K562 (cell line): ENCODE results near the gene WDR54. TPM values are rescaled to one million over a fixed set of nuclear protein-coding genes. Genes with fewer than 3 reads are reported as not detected.

Experiments used
- AFF4 ChIP-seq: sonication (generic); formaldehyde crosslinking; IDR thresholded peaks from 2 replicates; pipeline ENCODE4 v1.8.0; 2023; ENCODE audit warnings: mild to moderate bottlenecking, missing genetic modification reagents
- CBFB ChIP-seq: sonication (generic); formaldehyde crosslinking; IDR thresholded peaks from 2 replicates; pipeline ENCODE4 v1.4.0; 2020; ENCODE audit warnings: mild to moderate bottlenecking, missing genetic modification reagents
- CREM ChIP-seq: IDR thresholded peaks from 2 replicates; pipeline ENCODE4 v1.6.1; 2014; ENCODE audit warnings: antibody characterized with exemption, low read depth
- CSDE1 ChIP-seq, 2 experiments: fragments of 450-650 bp; IDR thresholded peaks; 2 replicates each; pipeline ENCODE4 v1.6.1; 2016; ENCODE audit warnings: mild to moderate bottlenecking in 1 of 2
- CTCF ChIP-seq, 3 experiments: IDR thresholded peaks in 2 of 3; conservative IDR thresholded peaks in 1 of 3; 2 replicates each; pipeline ENCODE4 v1.5.1; 2011 to 2012; ENCODE audit warnings: low read length in 3 of 3, mild to moderate bottlenecking in 3 of 3, control low read depth in 2 of 3, improper control_type of control experiment in 1 of 3, inconsistent platforms in 1 of 3, low read depth in 1 of 3, mixed read lengths in 1 of 3, moderate library complexity in 1 of 3; ENCODE audit not compliant: insufficient read depth in 2 of 3
- FUS ChIP-seq: fragments of 200-400 bp; formaldehyde crosslinking; optimal IDR thresholded peaks from 2 replicates; pipeline ENCODE3; 2017; ENCODE audit warnings: low read depth, low read length
- HNRNPLL ChIP-seq: fragments of 200-400 bp; formaldehyde crosslinking; IDR thresholded peaks from 2 replicates; pipeline ENCODE4 v1.6.1; 2017; ENCODE audit warnings: low read length, low read depth, mild to moderate bottlenecking; ENCODE audit not compliant: poor library complexity, severe bottlenecking
- JUND ChIP-seq, 2 experiments: IDR thresholded peaks; 2 replicates in 1 of 2; 3 replicates in 1 of 2; pipeline ENCODE4 v1.6.1; 2011; ENCODE audit warnings: borderline replicate concordance in 2 of 2, low read depth in 2 of 2, low read length in 2 of 2, improper control_type of control experiment in 1 of 2, missing biosample characterization in 1 of 2, missing genetic modification characterization in 1 of 2, missing genetic modification reagents in 1 of 2
- MCM7 ChIP-seq, 2 experiments: fragments of 450-650 bp; IDR thresholded peaks; 2 replicates each; pipeline ENCODE4 v1.6.1; 2016 to 2018
- MXI1 ChIP-seq: IDR thresholded peaks from 2 replicates; pipeline ENCODE4 v1.6.1; 2011; ENCODE audit warnings: low read depth, mild to moderate bottlenecking, improper control_type of control experiment, low read length
- POLR2G ChIP-seq: fragments of 200-400 bp; formaldehyde crosslinking; IDR thresholded peaks from 2 replicates; pipeline ENCODE4 v1.6.1; 2017; ENCODE audit warnings: low read depth, mild to moderate bottlenecking, antibody characterized with exemption, low read length, moderate library complexity
- RBBP5 ChIP-seq: fragments of 200-600 bp; sonication (generic); IDR thresholded peaks from 2 replicates; pipeline ENCODE4 v1.6.1; 2012; ENCODE audit warnings: borderline replicate concordance, mild to moderate bottlenecking, low read length, control low read depth, inconsistent platforms; ENCODE audit not compliant: insufficient read depth, poor library complexity, severe bottlenecking
- SAP30 ChIP-seq: fragments of 200-600 bp; sonication (generic); IDR thresholded peaks from 2 replicates; pipeline ENCODE4 v1.6.1; 2012; ENCODE audit warnings: borderline replicate concordance, low read depth, mild to moderate bottlenecking, moderate library complexity, low read length, control low read depth, inconsistent platforms; ENCODE audit not compliant: insufficient read depth, poor library complexity, severe bottlenecking
- SMAD4 ChIP-seq: fragments of 250-450 bp; sonication (Bioruptor Pico); conservative IDR thresholded peaks from 2 replicates; pipeline ENCODE4 v1.8.0; 2021; ENCODE audit warnings: inconsistent platforms, mild to moderate bottlenecking, moderate library complexity
- SP2 ChIP-seq: IDR thresholded peaks from 2 replicates; pipeline ENCODE4 v1.6.1; 2011; ENCODE audit warnings: mild to moderate bottlenecking, low read depth, low read length, moderate library complexity; ENCODE audit not compliant: poor library complexity, severe bottlenecking; ENCODE audit errors: extremely low read depth
- XRCC5 ChIP-seq: fragments of 200-400 bp; formaldehyde crosslinking; IDR thresholded peaks from 2 replicates; pipeline ENCODE4 v1.6.1; 2017; ENCODE audit warnings: low read depth, mild to moderate bottlenecking, low read length
- ZNF175 ChIP-seq: fragments of 200-800 bp; sonication (Bioruptor generic); IDR thresholded peaks from 2 replicates; pipeline ENCODE4 v1.6.1; 2016; ENCODE audit warnings: low read depth, mild to moderate bottlenecking, missing genetic modification characterization, missing compliant biosample characterization
- polyA plus RNA-seq, 8 experiments: library from polyadenylated mRNA; depleted of rRNA in 4 of 8; stranded (reverse) in 5 of 8; unstranded in 3 of 8; fragments of >200 nt; fragmentation: Nextera tagmentation in 2 of 8; fragmentation: Illumina TruSeq in 1 of 8; extraction: Ambion mirVana in 2 of 8; extraction: Trizol in 1 of 8; gene quantifications; 2 replicates each; pipeline versions ENCODE4 v1.2.1 to v1.2.3, GENCODE V29; 2011 to 2014; ENCODE audit warnings: inconsistent platforms in 1 of 8, missing spikeins in 1 of 8
- total RNA-seq, 7 experiments: library from RNA; depleted of rRNA in 6 of 7; stranded (reverse); fragments of >200 nt in 6 of 7; fragmentation: Illumina TruSeq in 2 of 7; extraction: Trizol in 2 of 7; gene quantifications; 2 replicates each; pipeline versions ENCODE4 v1.2.1 to v1.2.3, GENCODE V29; 2011 to 2021; ENCODE audit warnings: low replicate concordance in 1 of 7
- TF ChIP-seq, protein P1 (sequence below): fragments of 450-650 bp; IDR thresholded peaks from 2 replicates; pipeline ENCODE4 v1.6.1; 2016; ENCODE audit warnings: antibody characterized with exemption

Gene WDR54
- total and polyA plus RNA-seq, 9 of the 15 experiments (the other 6 are each of a cell fraction or from before 2014, with no cell fraction given): 5.2 to 15.2 (median 7.4) TPM

DNA sequence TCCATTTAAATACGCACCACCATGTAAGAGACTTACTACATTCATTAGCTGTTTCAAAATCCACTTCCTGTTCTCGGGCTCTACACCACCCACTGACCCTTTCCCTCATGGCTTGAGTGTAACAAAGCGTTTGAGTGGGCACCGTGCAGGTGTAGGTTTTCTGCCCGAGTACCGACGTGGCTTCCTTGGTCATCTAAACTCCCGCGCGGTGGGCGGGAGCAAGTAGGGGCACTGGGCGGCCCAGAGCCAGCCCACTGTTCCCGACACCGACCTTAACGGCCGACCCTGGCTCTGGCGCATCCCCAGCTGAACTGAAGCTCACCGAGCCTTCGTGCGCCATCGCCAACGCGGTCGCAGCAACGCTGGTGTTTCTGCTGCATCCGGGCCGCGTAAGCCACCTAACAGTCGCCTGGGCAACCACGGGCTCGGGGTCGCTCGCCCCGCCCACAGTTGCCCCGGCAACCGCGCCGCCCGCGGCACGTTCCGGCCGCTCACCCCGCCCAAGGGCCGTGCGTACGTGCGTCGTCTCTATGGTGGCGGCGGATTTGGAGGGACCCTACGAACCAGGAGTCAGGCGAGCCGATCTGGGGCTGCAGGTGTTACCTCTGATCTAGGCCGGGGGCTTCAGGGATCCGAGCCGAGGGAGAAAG, at the start of gene WDR54, which contains the start of gene C2orf81 (continued):
- TF ChIP-seq RBBP5 (peak; percentile 10), CTCF (IDR thresholded peaks at IDR 0.05 in 2 of 3, conservative IDR thresholded peaks at IDR 0.05 in 1 of 3; ENCODE audit: insufficient read depth in 2 of 3, low read depth in 1 of 3, low read length in 3 of 3) (no peak), MCM7 (IDR thresholded peaks at IDR 0.05) (no peak), CREM (peak; percentile 62; the same call in 1 of the 2 replicates), CSDE1 (IDR thresholded peaks at IDR 0.05) (peak in 1 of 2 experiments; percentile 95; a peak in 2 of 4 replicates), POLR2G (peak; percentile 63), MXI1 (peak; percentile 98), JUND (IDR thresholded peaks at IDR 0.05; ENCODE audit: borderline replicate concordance, low read depth, low read length) (0 out of 2 replicates have a peak, but pooled peaks have one; percentile 14), JUND (tag; IDR thresholded peaks at IDR 0.05; ENCODE audit: borderline replicate concordance, low read depth, low read length) (no peak), SAP30 (peak; percentile 26), CBFB (CRISPR knock-in tag) (peak; percentile 81; the same call in 1 of the 2 replicates), SMAD4 (CRISPR knock-in tag) (no peak), HNRNPLL (peak; percentile 95), XRCC5 (0 out of 2 replicates have a peak, but pooled peaks have one; percentile 11), ZNF175 (CRISPR knock-in tag) (no peak), SP2 (peak; percentile 4), AFF4 (CRISPR knock-in tag) (0 out of 2 replicates have a peak, but pooled peaks have one; percentile 50), FUS (no peak)
- TF ChIP-seq, protein P1, sequence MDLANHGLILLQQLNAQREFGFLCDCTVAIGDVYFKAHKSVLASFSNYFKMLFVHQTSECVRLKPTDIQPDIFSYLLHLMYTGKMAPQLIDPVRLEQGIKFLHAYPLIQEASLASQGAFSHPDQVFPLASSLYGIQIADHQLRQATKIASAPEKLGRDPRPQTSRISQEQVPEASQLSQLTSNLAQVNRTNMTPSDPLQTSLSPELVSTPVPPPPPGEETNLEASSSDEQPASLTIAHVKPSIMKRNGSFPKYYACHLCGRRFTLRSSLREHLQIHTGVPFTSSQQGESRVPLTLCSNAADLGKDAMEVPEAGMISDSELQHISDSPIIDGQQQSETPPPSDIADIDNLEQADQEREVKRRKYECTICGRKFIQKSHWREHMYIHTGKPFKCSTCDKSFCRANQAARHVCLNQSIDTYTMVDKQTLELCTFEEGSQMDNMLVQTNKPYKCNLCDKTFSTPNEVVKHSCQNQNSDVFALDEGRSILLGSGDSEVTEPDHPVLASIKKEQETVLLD: peak; percentile 88; the same call in 1 of the 2 replicates
